ENCODE results near the gene SPDYE8. TPM values are rescaled to one million over a fixed set of nuclear protein-coding genes. Genes with fewer than 3 reads are reported as not detected.
A peak's percentile ranks its signal among the peaks of the same experiment; 100 is the strongest.
"Not testable (repeated sequence)": the region's sequence is repeated elsewhere in the genome, so short reads cannot be mapped to it uniquely, and the experiment has no call there.

The SPDYE8 gene
- total RNA-seq = not detected

- not testable (repeated sequence) for H3K27me3 ChIP-seq (ENCODE audit: insufficient read depth, low read length); H3K4me3 ChIP-seq (ENCODE audit: low read length); H3K4me1 ChIP-seq (ENCODE audit: insufficient read depth, low read length); H3K9me3 ChIP-seq (ENCODE audit: low read depth, low read length)
Observed at GRCh38 chr7:73029666-73030065, at the start of gene SPDYE8. TSS of gene SPDYE8 (minus strand) at chr7:73029766. CDS start at chr7:73027966, 1,800 bp downstream.

- H3K4me3 ChIP-seq (ENCODE audit: low read length); H3K27me3 ChIP-seq (ENCODE audit: insufficient read depth, low read length); H3K9me3 ChIP-seq (ENCODE audit: low read depth, low read length); H3K4me1 ChIP-seq (ENCODE audit: insufficient read depth, low read length): not testable (repeated sequence)
Observed at GRCh38 chr7:73057811-73058210, 28.2 kb upstream of the SPDYE8 start, which contains the start of gene SPDYE11. TSS of gene SPDYE11 (minus strand) at chr7:73057911. CDS start at chr7:73056111, 1,800 bp downstream.

GRCh38 chr7:73006491-73006890, 23.1 kb downstream of the SPDYE8 start:
- H3K9me3 ChIP-seq (ENCODE audit: low read depth, low read length); H3K27me3 ChIP-seq (ENCODE audit: insufficient read depth, low read length); H3K4me3 ChIP-seq (ENCODE audit: low read length); H3K4me1 ChIP-seq (ENCODE audit: insufficient read depth, low read length): not testable (repeated sequence)

DNA sequence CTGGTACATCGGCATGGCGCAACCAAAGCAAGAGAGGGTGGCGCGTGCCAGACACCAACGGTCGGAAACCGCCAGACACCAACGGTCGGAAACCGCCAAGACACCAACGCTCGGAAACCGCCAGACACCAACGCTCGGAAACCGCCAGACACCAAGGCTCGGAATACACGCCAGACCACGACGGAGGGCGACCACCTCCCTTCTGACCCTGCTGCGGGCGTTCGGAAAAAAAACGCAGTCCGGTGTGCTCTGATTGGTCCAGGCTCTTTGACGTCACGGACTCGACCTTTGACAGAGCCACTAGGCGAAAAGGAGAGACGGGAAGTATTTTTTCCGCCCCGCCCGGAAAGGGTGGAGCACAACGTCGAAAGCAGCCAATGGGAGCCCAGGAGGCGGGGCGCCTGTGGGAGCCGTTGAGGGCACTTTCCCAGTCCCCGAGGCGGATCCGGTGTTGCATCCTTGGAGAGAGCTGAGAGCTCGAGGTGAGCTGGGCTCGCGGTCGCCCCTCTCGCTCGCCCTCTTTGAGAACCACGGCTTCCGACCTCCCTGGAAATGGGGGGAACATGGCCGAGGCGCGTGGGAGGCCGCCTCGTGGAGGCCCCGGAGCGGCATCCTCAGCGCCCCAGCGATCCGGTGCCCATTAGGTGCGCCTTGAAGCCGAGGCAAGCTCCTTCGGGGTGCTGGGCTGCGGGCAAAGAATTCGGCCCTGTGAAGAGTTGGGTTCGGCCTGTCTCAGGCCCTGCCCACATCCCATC, 23.7 kb downstream of the SPDYE8 start:
- H3K4me3 ChIP-seq (ENCODE audit: low read length) = peak overlapping the region; percentile 58
- H3K9me3 ChIP-seq (ENCODE audit: low read depth, low read length); H3K4me1 ChIP-seq (ENCODE audit: insufficient read depth, low read length); H3K27me3 ChIP-seq (ENCODE audit: insufficient read depth, low read length): not testable (repeated sequence)

DNA sequence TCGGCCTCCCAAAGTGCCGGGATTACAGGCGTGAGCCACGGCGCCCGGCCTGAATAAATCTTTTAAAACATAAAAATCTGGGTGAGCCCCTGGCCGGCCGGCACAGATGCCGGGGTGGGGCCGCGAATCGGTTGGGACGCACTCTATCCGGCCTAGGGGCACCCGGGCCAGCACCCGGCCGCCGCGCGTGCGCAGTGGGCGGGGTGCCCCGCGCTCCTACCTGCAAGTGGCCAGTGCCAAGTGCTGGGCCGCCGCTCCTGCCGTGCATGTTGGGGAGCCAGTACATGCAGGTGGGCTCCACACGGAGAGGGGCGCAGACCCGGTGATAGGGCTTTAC, 24.2 kb downstream of the SPDYE8 start:
- H3K9me3 ChIP-seq (ENCODE audit: low read depth, low read length); H3K27me3 ChIP-seq (ENCODE audit: insufficient read depth, low read length); H3K4me1 ChIP-seq (ENCODE audit: insufficient read depth, low read length): not testable (repeated sequence)
- H3K4me3 ChIP-seq (ENCODE audit: low read length) = peak overlapping the region; percentile 58

DNA sequence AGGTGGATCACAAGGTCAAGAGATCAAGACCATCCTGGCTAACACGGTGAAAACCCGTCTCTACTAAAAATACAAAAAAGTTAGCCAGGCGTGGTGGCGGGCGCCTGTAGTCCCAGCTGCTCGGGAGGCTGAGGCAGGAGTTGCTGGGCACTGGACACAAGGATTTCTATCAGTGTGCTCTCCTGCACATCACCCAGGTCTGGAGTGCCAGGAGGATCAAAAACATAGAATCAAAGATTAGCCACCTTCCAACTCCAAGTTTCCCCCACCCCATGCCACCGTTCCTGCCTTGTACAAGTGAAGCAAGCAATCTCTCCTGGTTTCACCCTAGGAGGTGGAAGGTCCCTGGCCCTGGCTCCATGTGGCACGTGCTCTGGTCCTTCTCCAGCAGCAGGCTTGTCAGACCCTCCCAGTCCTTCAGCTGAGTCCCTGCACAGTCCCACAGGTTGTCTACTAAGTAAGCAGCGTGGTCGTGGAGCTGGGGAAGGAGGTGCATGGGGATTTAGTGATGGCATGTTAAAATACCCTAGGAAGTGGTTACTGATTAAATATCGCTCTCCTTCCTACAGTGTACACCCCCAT, 31.6 kb downstream of the SPDYE8 start:
- H3K9me3 ChIP-seq (ENCODE audit: low read depth, low read length); H3K4me1 ChIP-seq (ENCODE audit: insufficient read depth, low read length); H3K27me3 ChIP-seq (ENCODE audit: insufficient read depth, low read length); H3K4me3 ChIP-seq (ENCODE audit: low read length): not testable (repeated sequence)

GRCh38 chr7:72997447-72997846, 32.1 kb downstream of the SPDYE8 start:
- not testable (repeated sequence) for H3K4me3 ChIP-seq (ENCODE audit: low read length); H3K9me3 ChIP-seq (ENCODE audit: low read depth, low read length); H3K4me1 ChIP-seq (ENCODE audit: insufficient read depth, low read length); H3K27me3 ChIP-seq (ENCODE audit: insufficient read depth, low read length)

DNA sequence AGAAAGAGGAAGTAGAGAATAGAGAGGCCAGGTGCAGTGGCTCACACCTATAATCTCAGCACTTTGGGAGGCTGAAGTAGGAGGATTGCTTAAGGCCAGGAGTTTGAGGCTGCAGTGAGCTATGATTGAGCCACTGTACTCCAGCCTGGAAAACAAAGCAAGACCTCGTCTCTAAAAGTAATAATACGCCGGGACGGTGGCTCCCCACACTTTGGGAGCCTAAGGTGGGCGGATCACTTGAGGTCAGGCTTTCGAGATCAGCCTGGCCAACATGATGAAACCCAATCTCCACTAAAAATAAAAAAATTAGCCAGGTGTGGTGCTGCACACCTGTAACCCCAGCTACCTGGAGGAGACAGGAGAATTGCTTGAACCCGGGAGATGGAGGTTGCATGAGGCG, 34.1 kb downstream of the SPDYE8 start:
- H3K27me3 ChIP-seq (ENCODE audit: insufficient read depth, low read length); H3K4me3 ChIP-seq (ENCODE audit: low read length); H3K4me1 ChIP-seq (ENCODE audit: insufficient read depth, low read length); H3K9me3 ChIP-seq (ENCODE audit: low read depth, low read length): not testable (repeated sequence)

DNA sequence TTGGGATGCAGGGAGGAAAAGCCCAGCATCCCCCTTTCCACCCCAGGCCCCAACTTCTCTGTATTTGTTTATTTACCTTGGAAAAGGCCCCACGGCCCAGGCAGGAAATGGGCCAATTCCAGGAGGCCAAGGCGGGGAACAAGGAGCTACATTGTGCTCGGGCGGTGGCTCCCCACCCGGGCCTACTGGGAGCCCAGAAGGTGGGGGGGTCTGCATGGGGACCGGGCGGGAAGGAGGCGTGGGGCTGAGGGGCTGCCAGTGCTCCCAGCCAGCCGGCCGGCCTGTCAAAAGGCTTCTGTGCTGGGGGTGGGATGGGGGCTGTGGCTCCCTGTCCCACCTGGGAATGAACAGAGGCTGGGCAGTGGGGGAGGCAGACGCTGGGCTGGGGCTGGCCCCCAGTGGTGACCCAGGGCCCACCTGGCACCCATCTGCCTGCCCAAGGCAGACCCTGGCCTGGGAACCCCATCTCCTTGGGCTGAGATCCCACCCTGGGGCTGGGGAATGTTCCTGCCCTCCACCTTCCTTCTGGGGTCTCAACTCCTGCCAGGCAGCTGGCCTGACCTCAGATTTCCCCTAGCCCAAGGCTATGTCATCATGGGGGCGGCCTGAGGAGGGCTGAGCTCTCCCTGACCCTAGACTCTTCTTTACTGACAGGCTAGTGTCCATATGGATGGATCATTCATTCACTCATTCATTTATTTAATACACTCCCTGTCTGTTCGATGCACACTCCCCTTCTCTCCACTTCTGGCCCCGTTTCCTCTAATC, 39.2 kb downstream of the SPDYE8 start:
- H3K4me3 ChIP-seq (ENCODE audit: low read length); H3K27me3 ChIP-seq (ENCODE audit: insufficient read depth, low read length); H3K9me3 ChIP-seq (ENCODE audit: low read depth, low read length); H3K4me1 ChIP-seq (ENCODE audit: insufficient read depth, low read length): not testable (repeated sequence)

- H3K4me3 ChIP-seq (ENCODE audit: low read length); H3K9me3 ChIP-seq (ENCODE audit: low read depth, low read length); H3K4me1 ChIP-seq (ENCODE audit: insufficient read depth, low read length); H3K27me3 ChIP-seq (ENCODE audit: insufficient read depth, low read length): not testable (repeated sequence)
Observed at GRCh38 chr7:72982084-72982483, 47.5 kb downstream of the SPDYE8 start.

- not testable (repeated sequence) for H3K9me3 ChIP-seq (ENCODE audit: low read depth, low read length); H3K27me3 ChIP-seq (ENCODE audit: insufficient read depth, low read length); H3K4me3 ChIP-seq (ENCODE audit: low read length)
Observed at GRCh38 chr7:72980382-72980781, 49.2 kb downstream of the SPDYE8 start.

GRCh38 chr7:72976434-72976833, 53.1 kb downstream of the SPDYE8 start:
- not testable (repeated sequence) for H3K4me3 ChIP-seq (ENCODE audit: low read length); H3K27me3 ChIP-seq (ENCODE audit: insufficient read depth, low read length); H3K9me3 ChIP-seq (ENCODE audit: low read depth, low read length); H3K4me1 ChIP-seq (ENCODE audit: insufficient read depth, low read length)

More at GRCh38 chr7:72980382-72980781, 49.2 kb downstream of the SPDYE8 start:
- H3K4me1 ChIP-seq (ENCODE audit: insufficient read depth, low read length) = not testable (repeated sequence)

GRCh38 chr7:72975656-72976286, 53.8 kb downstream of the SPDYE8 start:
- H3K4me1 ChIP-seq (ENCODE audit: insufficient read depth, low read length); H3K9me3 ChIP-seq (ENCODE audit: low read depth, low read length); H3K27me3 ChIP-seq (ENCODE audit: insufficient read depth, low read length); H3K4me3 ChIP-seq (ENCODE audit: low read length): not testable (repeated sequence)

GRCh38 chr7:72974781-72975180, 54.8 kb downstream of the SPDYE8 start:
- not testable (repeated sequence) for H3K4me1 ChIP-seq (ENCODE audit: insufficient read depth, low read length); H3K27me3 ChIP-seq (ENCODE audit: insufficient read depth, low read length); H3K9me3 ChIP-seq (ENCODE audit: low read depth, low read length)

DNA sequence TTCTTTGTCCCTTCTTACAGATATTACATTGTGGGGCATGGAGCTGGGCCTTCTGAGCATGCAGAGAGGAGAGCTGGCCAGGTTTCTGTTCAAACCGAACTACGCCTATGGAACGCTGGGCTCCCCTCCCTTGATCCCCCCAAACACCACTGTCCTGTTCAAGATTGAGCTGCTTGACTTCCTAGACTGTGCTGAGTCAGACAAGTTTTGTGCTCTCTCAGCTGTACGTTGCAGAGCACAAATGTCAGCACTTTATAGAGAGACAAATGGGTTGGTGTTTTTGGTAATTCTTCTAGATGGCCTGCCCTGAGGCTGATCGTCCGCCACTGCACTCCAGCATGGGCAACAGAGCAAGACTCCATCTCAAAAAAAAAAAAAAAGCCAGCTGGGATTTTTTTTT, 58.1 kb downstream of the SPDYE8 start:
- H3K27me3 ChIP-seq (ENCODE audit: insufficient read depth, low read length); H3K4me3 ChIP-seq (ENCODE audit: low read length): not testable (repeated sequence)

More at GRCh38 chr7:72974781-72975180, 54.8 kb downstream of the SPDYE8 start:
- not testable (repeated sequence) for H3K4me3 ChIP-seq (ENCODE audit: low read length)

More for the DNA sequence above, 58.1 kb downstream of the SPDYE8 start:
- not testable (repeated sequence) for H3K4me1 ChIP-seq (ENCODE audit: insufficient read depth, low read length); H3K9me3 ChIP-seq (ENCODE audit: low read depth, low read length)

All from mononuclear cell (primary cell).